Stimulated activated CD8-positive, alpha-beta memory T cell treated with anti-CD3 and anti-CD28 coated beads, Interleukin-2, amount 100 ng/mL, for 48 hours (primary cell): ENCODE measurements around the gene FBXO34.
A peak's percentile ranks its signal among the peaks of the same experiment; 100 is the strongest.
"Not testable (repeated sequence)": the region's sequence is repeated elsewhere in the genome, so short reads cannot be mapped to it uniquely, and the experiment has no call there.

ENCODE experiments used
- DNase-seq, 2 donors: peaks; one replicate each; pipeline ENCODE4 v3.0.0-alpha.2; 2020; ENCODE audit warnings: low read depth in 2 of 2

Gene FBXO34

DNA sequence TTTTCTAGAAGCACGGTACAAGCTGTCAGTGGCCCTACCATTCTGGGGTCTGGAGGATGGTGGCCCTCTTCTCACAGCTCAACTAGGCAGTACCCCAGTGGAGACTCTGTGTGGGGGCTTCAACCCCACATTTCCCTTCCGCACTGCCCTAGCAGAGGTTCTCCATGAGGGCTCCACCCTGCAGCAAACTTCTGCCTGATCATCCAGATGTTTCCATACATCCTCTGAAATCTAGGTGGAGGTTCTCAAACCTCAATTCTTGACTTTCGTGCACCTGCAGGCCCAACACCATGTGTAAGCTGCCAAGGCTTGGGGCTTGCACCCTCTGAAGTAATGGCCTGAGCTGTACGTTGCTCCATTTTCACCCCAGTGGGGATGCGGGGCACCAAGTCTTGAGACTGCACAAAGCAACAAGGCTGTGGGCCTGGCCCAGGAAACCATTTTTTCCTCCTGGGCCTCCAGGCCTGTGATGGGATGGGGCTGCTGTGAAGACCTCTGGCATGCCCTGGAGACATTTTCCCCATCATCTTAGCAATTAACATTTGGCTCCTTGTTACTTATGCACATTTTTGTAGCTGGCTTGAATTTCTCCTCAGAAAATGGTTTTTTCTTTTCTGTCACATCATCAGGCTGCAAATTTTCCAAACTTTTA lies 41.3 kb downstream of the FBXO34 start:
- DNase-seq: not testable (repeated sequence)

GRCh38 chr14:55313480-55313879 lies 42.3 kb downstream of the FBXO34 start:
- no peak for DNase-seq

DNA sequence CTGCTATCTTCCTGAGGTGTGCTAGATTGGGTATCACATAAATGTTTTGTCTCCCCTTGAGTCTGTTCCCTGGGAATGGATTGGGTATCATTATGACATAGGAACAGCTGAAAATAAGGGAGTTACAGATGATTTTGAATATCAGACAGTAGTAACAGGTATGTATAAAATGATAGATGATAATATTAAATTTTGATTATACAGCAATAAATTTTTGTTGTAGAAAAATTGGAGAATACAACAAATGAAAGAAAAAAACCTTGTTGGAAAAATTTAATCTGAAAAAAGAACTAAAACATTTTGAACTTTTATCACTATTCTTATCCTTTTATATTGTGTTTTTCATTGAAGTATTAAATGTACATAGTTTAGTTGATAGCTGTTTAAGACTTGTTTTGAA lies 43.2 kb downstream of the FBXO34 start:
- DNase-seq: no peak

DNA sequence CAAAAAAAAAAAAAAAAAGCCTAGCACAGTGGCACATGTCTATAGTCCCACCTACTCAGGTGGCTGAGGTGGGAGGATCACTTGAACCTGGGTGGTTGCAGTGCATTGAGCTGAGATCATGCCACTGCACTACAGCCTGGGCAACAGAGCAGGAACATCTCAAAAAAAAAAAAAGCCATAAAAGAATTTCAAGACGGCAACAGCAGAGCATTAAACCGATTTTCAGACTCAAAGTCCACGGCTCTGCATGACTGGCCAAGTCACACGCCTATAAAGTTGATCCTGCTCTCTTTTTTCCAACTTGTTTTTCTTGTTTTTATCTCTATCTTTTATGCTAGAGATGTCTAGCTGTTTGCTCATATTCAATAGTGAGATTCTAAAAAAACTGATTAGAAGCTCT lies 45.3 kb downstream of the FBXO34 start:
- DNase-seq: no peak

- no peak for DNase-seq
These were observed 46.5 kb downstream of the FBXO34 start for GRCh38 chr14:55317542-55318306.

DNA sequence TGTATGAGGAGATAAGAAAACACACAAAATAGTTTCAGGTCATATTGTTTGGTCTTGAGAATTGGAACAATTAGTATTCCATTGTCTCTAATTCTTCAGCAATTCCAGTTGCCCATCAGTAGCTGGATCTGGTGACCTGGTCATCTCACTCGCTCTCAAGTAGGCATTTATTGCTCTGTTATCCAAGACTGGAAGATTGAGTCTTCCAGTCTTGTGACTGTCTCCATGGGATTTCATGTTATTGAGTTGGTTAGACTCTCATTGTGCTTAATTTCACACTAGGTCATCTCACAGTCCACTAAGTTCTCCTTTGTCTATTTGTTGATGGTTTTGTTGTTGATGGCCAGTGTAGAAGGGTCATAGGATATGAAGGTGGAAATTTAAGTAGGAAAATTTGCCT lies 47.5 kb downstream of the FBXO34 start:
- DNase-seq: no peak

- DNase-seq: no peak
These were observed 52.7 kb downstream of the FBXO34 start for GRCh38 chr14:55323910-55324309.

DNA sequence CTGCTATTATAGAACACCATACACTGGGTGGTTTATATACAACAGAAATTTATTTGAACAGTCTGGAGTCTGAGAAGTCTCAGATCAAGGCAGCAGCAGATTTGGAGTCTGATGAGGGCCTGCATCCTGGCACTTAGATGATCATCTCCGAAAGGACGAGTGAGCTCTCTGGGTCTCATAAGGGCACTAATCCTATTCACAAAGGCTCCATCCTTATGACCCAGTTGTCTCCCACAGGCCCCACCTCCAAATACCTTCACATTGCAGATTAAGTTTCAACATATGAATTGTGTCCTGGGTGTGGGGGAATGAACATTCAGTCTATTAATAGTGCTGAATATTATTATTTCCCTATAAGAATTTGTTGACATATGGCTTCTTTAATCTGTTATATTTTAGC lies 53.6 kb downstream of the FBXO34 start:
- DNase-seq: no peak

DNA sequence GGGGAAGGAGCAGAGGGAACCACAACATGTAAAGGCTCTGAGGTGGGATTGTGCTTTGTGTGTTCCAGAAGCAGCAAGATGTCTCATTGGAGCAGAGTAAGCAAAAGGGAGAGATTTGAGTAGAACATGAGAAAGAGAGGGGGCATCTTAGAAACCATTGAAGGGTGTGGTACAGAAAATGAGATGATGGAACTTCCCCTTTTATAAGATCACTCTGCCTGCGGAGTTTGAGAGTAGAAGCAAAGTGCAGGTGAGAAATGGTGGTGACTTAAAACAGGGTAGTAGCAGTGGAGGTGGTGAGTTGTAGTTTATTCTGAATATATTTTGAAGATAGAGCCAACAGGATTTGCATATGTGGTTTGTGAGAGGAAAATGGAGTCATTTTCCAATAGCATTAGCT lies 56.0 kb downstream of the FBXO34 start:
- DNase-seq: no peak

GRCh38 chr14:55328317-55328716 lies 57.1 kb downstream of the FBXO34 start:
- no peak for DNase-seq

DNA sequence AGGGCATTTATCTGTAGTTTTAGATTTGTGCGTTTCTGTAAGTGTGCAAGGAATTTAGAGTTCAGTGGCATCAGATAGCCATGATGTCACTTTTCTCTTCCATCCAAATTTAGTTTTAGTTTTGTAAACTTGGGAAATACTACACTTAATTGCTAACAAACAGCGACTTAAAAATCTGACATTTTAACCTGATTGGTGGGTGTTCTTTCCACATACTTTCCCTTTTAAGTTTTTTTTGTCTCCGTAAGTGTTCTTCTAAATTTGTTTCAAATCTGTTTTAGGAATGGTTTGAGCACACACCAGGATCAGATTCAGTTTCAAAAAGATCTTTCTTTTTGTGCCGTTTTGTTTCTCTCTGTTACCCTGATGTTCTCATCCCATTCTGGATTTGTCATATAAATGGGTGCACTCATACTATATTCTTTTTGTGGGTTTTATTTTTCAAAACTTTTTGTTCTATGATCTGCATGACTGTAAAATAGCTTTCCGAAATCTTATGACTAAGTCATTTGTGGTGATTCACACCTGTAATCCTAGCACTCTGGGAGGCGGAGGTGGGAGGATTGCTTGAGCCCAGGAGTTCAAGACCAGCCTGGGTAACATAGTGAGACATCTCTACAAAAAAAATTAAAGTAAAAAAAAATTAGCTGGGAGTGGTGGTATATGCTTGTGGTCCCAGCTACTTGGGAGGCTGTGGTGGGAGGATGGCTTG lies 58.9 kb downstream of the FBXO34 start:
- peak in 1 of 2 donors; percentile 26 for DNase-seq

- DNase-seq: no peak
These were observed 61.7 kb downstream of the FBXO34 start for GRCh38 chr14:55332654-55333570.

- DNase-seq: no peak
These were observed 62.7 kb downstream of the FBXO34 start for GRCh38 chr14:55333711-55334485.

DNA sequence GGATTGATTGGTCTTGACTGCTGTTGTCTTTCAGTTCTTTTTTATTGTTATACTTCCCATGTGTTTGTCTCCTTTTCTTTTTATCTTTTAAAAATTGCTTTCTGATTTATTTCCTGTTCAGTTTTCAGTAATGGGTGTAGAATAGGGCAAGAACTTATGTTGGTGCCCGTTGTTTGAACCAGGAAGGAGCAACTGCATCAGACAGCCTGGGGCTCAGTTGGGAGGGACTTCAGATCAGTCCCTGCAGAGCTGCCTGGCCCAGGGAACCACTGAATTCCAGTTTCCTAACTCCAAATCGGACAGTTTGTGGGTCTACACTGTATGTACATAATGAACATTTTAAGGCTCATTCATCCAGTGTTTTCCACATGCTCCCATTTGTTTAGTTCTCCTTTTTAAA lies 64.9 kb downstream of the FBXO34 start:
- DNase-seq: no peak

- no peak for DNase-seq
These were observed 65.5 kb downstream of the FBXO34 start for GRCh38 chr14:55336691-55337090.

DNA sequence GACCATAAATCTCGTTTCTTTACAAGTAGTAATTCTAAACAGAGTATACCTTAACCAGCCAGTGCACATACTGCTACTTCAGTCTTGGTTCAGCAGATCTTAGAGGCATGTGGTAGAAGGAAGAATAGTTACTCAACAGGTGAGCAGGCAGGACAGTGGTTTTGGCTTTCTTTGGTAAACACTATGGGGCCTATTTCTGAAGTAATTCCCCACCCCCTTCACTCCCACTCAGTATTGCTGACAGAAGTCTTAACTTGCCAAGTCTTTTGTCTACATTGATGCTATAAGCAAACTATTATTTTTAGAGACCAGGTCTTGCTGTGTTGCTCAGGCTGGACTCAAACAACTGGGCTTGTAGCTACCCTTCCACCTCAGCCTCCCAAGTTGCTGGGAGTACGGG lies 68.5 kb downstream of the FBXO34 start:
- DNase-seq: no peak

- no peak for DNase-seq
These were observed 69.3 kb downstream of the FBXO34 start for GRCh38 chr14:55340482-55340881.

DNA sequence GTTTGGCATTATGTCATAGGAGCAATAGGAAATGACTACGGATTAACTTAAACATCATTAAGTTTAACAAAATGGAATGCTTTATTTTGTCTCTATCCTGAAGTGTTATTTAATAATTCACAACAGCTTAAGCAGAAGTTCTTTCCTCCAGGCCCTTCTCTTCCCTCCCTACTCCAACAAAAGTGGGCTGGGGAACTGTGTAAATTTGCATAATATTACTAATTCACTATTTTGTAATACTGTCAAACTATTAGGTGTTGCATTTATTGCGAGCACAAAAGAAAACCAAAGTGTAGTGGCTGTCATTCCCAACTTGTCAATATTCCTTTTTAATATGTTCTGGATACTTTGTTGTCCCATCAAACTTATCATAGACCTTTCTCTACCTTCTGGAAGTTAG lies 70.6 kb downstream of the FBXO34 start:
- no peak for DNase-seq

GRCh38 chr14:55344582-55345163 lies 73.5 kb downstream of the FBXO34 start:
- not testable (repeated sequence) for DNase-seq

- no peak for DNase-seq
These were observed 75.8 kb downstream of the FBXO34 start for GRCh38 chr14:55347040-55347439.

- no peak for DNase-seq
These were observed 76.5 kb downstream of the FBXO34 start for GRCh38 chr14:55347748-55348147.
